ENCODE data around the gene SLX4.
A peak's percentile ranks its signal among the peaks of the same experiment; 100 is the strongest.
"Not testable (repeated sequence)": the region's sequence is repeated elsewhere in the genome, so short reads cannot be mapped to it uniquely, and the experiment has no call there.

SLX4 gene, protein sequence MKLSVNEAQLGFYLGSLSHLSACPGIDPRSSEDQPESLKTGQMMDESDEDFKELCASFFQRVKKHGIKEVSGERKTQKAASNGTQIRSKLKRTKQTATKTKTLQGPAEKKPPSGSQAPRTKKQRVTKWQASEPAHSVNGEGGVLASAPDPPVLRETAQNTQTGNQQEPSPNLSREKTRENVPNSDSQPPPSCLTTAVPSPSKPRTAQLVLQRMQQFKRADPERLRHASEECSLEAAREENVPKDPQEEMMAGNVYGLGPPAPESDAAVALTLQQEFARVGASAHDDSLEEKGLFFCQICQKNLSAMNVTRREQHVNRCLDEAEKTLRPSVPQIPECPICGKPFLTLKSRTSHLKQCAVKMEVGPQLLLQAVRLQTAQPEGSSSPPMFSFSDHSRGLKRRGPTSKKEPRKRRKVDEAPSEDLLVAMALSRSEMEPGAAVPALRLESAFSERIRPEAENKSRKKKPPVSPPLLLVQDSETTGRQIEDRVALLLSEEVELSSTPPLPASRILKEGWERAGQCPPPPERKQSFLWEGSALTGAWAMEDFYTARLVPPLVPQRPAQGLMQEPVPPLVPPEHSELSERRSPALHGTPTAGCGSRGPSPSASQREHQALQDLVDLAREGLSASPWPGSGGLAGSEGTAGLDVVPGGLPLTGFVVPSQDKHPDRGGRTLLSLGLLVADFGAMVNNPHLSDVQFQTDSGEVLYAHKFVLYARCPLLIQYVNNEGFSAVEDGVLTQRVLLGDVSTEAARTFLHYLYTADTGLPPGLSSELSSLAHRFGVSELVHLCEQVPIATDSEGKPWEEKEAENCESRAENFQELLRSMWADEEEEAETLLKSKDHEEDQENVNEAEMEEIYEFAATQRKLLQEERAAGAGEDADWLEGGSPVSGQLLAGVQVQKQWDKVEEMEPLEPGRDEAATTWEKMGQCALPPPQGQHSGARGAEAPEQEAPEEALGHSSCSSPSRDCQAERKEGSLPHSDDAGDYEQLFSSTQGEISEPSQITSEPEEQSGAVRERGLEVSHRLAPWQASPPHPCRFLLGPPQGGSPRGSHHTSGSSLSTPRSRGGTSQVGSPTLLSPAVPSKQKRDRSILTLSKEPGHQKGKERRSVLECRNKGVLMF (N-terminal part only)

DNA sequence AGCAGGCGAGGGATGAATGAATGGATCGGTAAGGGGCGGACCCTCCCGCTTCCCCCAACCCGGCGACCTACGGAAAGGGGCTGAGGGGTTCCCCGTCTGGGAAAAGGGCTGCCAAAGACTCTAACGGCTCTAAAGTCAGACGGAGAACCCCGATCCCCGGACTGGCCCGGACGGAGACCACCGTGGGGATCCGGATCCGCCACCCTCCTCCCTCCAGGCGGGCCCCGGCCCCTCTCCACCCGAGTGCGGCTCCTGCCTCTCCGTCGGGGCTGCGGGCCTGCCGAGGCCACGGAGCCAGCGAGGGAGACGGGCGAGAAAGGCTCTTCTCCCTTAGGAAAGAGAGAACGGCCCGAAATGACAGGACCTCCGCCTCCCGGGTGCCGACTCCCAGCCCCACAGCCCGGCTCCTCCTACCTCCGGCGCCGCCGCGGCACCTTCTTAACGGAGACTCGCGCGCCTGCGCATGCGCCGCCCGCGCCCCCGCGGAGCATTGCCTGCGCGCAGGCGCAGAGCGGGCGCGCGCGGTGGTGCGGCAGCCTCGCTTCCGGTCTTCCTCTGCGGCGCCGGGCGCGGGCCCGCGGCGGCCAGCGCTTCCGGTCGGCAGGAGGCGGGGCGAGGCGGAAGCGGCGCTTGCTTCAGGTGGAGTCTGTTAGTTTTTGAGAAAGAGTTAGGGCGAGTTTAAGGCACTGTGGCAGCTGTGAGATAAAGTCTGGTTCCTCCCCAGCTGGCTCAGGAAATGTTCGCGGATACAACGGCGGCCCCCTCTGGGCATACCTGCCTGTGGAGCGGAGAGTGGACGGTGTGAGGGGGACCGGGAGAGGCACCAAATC, at the start of gene SLX4:
Gene SLX4, minus strand, starts transcription at position 461 of the 830 bp plus-strand sequence. CDS start 2,642 bp downstream, outside the sequence.
- peak; percentile 90 for DNase-seq

DNA sequence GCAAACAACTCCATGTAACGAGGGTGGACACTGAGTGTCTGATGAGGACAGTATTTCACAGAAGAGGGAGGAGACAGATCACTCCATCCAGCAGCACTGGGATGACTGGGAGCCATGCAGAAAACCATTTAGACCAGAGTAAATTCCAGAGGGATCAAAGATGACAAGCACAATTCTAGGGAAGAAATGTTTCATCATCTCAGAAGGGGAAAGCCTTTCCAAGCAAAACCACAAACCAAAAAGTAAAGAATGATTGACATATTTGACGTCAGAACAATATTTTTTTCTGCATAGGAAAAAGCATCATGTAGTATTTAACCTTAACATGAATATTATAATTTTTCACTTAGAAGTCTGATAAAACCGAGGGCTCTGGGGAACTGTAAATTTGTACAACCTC, 47.8 kb upstream of the SLX4 start:
- DNase-seq, result no peak

DNA sequence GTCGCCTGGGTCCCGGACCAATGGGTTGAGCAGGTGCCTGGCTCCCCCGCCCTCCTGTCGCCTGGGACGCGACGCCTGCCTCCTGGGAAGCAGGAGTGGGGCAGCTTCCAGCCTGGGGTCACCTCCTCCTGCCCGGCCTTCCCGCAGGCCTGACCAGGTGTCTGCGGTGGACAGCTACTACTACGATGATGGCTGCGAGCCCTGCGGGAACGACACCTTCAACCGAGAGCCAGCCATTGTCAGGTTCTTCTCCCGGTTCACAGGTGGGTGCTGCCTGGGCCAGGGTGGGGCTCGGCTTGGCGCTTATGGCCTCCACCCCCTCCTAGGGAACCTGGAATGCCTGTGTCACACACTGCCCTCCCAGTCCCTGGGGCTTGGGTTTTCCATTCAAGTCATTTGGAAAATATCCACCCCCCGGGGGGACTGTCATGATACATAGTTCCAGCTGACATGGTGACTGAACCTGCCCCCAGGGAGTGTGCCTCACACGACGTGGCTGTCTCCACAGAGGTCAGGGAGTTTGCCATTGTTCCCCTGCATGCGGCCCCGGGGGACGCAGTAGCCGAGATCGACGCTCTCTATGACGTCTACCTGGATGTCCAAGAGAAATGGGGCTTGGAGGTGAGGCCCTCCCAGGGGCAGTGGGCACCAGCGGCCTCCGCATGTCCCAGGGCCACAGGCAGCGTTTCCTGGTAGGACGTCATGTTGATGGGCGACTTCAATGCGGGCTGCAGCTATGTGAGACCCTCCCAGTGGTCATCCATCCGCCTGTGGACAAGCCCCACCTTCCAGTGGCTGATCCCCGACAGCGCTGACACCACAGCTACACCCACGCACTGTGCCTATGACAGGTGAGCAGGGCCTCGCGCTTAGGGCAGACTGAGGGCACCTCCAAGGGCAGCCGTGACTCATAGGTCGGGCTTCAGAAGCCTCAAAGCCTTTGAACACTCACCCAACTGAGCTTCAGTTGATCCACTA, 45.4 kb upstream of the SLX4 start:
- no peak for DNase-seq

DNA sequence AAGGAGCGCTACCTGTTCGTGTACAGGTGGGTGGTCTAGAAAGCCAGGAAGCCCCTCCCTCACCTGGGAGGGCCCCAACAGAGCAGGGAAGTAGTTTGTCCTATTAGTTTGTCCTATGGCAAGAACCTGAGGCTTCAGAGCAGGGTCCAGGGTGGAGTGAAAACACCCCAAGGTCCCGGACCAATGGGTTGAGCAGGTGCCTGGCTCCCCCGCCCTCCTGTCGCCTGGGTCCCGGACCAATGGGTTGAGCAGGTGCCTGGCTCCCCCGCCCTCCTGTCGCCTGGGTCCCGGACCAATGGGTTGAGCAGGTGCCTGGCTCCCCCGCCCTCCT, 44.7 kb upstream of the SLX4 start:
- DNase-seq, result not testable (repeated sequence)

DNA sequence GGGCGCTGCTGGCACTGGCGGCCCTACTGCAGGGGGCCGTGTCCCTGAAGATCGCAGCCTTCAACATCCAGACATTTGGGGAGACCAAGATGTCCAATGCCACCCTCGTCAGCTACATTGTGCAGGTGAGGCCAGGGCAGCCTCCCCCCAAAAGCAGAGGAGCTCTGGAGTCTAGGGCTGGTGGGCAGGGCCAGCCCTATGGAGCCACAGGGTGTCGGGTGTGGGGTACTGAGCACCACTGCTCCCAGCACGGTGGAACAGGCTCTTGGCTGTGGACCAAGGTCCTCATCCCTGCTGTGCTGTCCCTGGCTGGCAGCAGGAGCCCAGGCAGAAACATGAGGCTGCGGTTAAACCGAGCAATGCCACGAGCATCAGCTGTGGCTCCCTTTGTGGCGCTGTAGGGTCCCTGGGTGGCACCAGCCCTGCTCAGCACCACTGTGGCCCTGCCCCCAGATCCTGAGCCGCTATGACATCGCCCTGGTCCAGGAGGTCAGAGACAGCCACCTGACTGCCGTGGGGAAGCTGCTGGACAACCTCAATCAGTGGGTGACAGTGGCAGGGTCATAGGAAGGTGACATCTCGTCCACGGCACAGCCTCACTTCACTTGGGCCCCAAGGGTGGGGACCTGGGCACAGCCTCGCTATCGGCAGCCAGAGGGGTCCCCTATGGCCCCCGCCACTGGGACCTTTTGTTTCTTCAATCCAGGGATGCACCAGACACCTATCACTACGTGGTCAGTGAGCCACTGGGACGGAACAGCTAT, 44.2 kb upstream of the SLX4 start:
- no peak for DNase-seq

GRCh38 chr16:3655030-3655395, 43.6 kb upstream of the SLX4 start:
- DNase-seq, result no peak

DNA sequence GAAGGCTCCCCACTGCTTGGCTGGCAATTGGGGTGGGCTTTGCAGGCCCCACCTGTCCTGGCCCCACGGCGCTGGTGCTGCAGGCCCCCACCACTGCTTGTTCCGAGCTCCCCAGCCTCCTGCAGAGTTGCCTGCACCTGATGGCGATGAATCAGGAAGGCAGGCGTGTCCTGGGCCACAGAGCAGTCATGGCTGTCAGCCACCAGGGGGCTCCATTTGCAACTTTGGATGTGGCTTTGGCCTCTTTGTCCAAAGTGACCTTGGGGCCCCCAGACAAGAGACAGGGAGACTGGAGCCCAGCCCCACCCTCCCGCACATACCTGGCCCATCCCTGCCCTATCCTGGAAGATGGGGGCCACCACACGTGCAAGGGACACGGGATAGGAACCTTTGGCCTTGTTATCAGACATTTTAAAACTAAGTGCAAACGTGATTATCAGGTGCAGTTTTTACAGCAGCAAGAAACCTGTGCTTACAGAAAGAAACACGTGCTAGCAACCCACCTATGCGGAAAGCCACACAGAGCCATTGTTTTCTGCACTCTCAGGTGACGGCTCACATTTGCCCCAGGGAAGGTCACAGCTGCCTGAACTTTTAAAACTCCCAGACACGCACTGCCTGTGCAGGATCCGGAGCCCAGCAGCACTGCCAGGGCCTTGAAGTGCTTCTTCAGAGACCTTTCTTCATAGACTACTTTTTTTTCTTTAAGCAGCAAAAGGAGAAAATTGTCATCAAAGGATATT, 43.0 kb upstream of the SLX4 start, which contains the start of gene DNASE1:
Gene DNASE1, plus strand, starts transcription at position 443 of the 743 bp plus-strand sequence. CDS start 683 bp downstream, outside the sequence.
- no peak for DNase-seq

DNA sequence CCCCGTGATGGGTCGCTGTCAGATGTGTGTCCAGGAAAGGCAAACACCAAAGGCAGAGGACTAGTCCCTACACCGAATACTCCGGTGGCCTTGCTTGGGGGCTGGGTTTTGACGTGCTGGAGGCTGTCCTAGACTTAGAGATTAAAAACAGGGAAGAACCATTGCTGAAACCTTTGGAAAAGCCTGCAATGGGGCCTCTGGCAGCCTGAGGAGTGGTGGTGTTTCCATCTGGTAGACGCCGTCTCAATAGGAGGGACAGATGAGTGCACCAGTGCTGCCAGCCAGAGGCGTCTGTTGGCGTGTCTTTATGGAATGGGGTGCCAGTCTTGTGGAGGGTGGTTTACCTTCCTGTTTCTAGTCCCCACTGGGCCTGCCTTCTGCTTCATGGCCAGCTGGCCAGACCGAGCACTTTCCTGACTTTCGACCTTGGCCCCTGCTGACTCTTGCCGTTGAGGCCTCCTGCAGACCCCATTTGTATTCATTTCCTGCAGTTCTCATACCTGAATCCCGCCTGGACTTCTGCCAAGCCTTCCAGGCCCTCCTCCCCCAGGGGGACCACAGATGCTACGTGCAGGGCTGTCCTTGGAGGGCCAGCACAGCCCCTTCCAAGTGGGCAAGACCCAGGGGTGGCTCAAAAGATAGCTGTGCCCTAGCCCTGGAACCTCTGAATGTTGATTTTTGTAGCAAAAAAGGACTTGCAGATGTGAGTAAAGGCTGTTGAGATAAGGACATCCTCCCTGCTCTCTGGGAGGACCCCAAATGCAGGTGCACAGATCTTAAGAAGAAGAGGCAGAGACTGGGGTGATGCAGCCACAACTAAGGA, 41.2 kb upstream of the SLX4 start:
- no peak for DNase-seq

DNA sequence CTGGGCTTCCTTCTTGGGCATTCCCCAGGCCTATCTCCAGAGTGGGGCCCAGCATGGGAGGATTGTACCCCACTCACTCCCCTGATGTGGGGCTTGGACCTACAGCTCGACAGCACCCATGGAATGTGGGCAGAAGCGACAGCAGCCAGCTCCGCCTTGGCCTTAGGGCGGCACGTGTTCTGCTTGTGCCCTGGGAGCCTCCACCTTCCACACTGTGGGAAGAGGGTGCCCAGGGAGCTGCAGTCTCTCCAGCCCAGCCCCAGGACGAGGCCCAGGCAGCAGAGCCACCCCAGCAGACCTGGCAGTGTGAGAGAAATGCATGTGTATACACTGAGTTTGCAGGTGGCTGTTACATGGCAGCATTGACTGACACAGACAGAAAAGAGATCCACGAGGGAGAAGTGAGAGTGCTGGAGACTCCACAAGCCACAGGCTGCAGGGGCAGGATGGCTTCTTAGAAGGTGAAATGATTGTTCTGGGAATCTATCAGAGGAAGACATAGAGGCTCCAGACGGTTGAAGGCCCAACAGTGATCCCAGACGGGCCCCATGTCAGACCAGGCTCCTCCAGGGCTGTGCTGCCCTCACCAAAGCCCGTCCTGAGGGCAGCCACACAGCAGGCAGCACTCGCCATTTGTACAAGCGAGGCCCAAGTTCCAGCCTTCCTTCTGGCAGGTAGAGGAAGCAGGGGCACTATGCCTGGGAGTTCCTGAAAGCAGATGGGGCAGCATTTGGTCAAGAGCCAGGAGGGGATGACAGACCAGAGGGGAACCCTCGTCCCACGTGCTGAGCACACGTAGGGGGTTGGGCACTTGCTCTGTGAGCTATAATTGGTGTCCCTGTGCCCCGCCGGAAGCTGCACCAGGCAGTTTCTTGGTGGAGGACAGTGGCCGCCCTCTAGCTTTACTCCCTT, 40.3 kb upstream of the SLX4 start:
- no peak for DNase-seq

- DNase-seq, result no peak
Measured at GRCh38 chr16:3650631-3651265, 39.3 kb upstream of the SLX4 start.

DNA sequence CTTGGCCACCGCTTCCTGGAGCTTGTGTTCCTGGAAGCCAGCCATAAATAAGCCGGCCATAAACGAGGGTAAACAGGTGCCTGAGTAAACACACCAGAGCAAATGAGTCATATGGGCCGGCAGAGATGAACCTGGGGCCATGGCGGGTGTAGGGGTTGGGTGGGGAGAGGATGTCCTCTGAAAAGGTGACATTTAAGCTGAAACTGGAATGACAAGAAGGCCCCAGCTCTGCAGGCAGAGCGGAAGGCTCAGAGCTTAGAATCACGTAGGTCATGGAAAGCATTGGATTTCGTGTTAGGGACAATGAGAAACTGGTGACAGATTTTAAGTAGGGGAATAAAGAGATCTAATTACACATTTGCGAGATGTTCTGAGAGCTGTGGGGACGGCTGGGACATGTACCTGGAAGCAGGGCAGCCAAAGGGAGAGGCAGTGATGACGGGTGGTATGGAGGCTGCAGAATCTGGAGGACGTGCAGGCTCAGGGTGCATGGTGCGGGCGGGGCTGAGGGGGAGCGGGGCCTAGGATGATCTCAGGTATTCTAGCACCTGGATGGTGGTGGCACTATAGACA, 35.0 kb upstream of the SLX4 start:
- DNase-seq, result peak; percentile 92

- peak; percentile 59 for DNase-seq
Measured at GRCh38 chr16:3645504-3646347, 34.3 kb upstream of the SLX4 start.

DNA sequence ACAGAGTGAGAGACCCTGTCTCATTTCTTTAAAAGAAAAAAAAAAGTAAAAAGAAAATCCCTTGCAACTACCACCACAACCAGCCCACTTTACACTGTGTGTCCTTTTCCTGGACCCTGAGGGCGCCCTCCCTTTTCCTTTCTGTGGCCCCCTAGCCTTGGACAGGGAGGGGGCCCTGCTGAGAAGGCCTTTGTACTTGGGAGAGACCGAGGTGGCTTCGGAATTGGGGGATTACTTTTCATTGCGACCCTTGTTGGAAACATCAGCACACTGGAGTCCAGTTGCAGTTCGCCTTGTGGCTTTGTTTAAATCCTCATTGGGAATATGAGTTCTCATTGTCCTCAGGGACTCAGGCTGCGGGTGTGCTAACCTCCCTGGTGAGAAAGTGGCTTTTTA, 33.7 kb upstream of the SLX4 start:
- DNase-seq, result no peak

- no peak for DNase-seq
Measured at GRCh38 chr16:3643095-3643730, 31.8 kb upstream of the SLX4 start.

DNA sequence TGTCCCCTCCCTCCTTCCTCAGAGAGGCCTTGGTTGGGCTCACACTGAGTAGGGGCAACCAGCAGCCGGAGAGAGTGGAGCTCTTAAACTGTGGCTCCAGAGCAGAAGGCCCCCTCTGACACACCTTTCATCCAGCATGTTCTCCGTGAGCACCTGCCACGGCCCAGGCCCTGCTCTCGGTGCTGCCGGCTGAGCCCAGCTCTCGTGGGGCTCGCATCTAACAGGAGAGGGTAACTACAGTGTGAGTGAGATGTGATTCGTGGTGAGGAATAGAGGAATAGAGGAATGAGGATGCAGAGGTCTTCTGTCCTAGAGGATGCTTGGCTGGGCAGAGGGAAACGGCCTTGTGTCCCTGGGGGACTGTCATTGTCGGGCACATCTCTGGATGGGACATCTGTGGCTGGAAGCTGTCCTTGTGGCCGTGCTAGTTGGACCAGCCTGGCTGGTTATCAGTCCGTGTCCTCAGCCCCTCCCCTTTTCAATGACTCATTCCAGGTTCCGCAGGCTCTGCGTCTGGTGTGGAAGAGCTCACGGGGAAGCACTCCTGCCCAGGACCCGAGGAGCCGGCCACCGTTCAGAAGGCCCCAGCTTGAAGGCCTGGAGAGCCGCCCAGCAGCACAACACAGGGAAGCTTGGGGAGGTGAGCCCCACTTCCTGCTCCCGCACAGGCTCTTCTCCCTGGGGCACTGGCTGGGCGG, 31.1 kb upstream of the SLX4 start:
- DNase-seq, result peak; percentile 6
